Tibial nerve (tissue), 4 donors: ENCODE results near the gene CCR5.

Experiments used
- CTCF ChIP-seq, 5 experiments: fragments of 200-600 bp in 3 of 5; fragments of 450-650 bp in 2 of 5; sonication (generic) in 3 of 5; IDR thresholded peaks; one replicate each; pipeline ENCODE4 v1.5.1; 2016 to 2019; ENCODE audit warnings: antibody characterized with exemption in 5 of 5, mild to moderate bottlenecking in 3 of 5, moderate library complexity in 2 of 5
- EP300 ChIP-seq, 2 donors: sonication (generic); formaldehyde crosslinking; IDR thresholded peaks; one replicate each; pipeline ENCODE4 v1.6.1; 2017; ENCODE audit warnings: antibody characterized with exemption in 2 of 2, mild to moderate bottlenecking in 1 of 2
- POLR2A ChIP-seq, 2 donors: fragments of 450-650 bp; IDR thresholded peaks; one replicate each; pipeline ENCODE4 v1.6.1; 2017; ENCODE audit warnings: antibody characterized with exemption in 2 of 2, mild to moderate bottlenecking in 2 of 2, moderate library complexity in 2 of 2

GRCh38 chr3:46325645-46326300 is 45.0 kb upstream of the CCR5 start:
- TF ChIP-seq CTCF (IDR thresholded peaks at IDR 0.05) (no peak), POLR2A (IDR thresholded peaks at IDR 0.05) (no peak), EP300 (IDR thresholded peaks at IDR 0.05) (no peak)
